Lung (tissue), 12 donors: ENCODE data around the gene PNO1. TPM values are rescaled to one million over a fixed set of nuclear protein-coding genes. Genes with fewer than 3 reads are reported as not detected.

Experiments
- ATAC-seq: fragments of 200-7000 bp; cut with Tn5 transposase; one replicate; pipeline ENCODE4 v1.9.1; 2020; ENCODE audit warnings: moderate number of reproducible peaks; ENCODE audit not compliant: insufficient read depth, low FRiP score
- DNase-seq, 3 donors: peaks; one replicate each; pipeline ENCODE4 v3.0.0-alpha.2; 2013 to 2017
- H3K27ac ChIP-seq, 2 donors: one replicate each; pipeline ENCODE4 v1.5.1; 2013; ENCODE audit warnings: mild to moderate bottlenecking in 2 of 2, moderate library complexity in 2 of 2, control low read depth in 1 of 2, inconsistent platforms in 1 of 2, low read depth in 1 of 2, low read length in 1 of 2
- H3K27me3 ChIP-seq, 3 donors: one replicate each; pipeline ENCODE4 v1.5.1; 2013; ENCODE audit warnings: low read length in 2 of 3; ENCODE audit not compliant: control insufficient read depth in 3 of 3, insufficient read depth in 3 of 3
- H3K36me3 ChIP-seq, 4 donors: one replicate each; pipeline ENCODE4 v1.5.1; 2013; ENCODE audit warnings: low read length in 4 of 4, mild to moderate bottlenecking in 1 of 4, moderate library complexity in 1 of 4; ENCODE audit not compliant: control insufficient read depth in 4 of 4, insufficient read depth in 4 of 4
- H3K4me1 ChIP-seq, 5 donors: one replicate each; pipeline ENCODE4 v1.5.1; 2013; ENCODE audit warnings: low read length in 5 of 5, mild to moderate bottlenecking in 2 of 5, moderate library complexity in 1 of 5; ENCODE audit not compliant: control insufficient read depth in 5 of 5, insufficient read depth in 5 of 5
- H3K4me3 ChIP-seq: one replicate; pipeline ENCODE4 v1.5.1; 2013; ENCODE audit warnings: mild to moderate bottlenecking, control low read depth, moderate library complexity
- H3K9ac ChIP-seq, 2 donors: one replicate each; pipeline ENCODE4 v1.5.1; 2013; ENCODE audit warnings: low read length in 2 of 2, control low read depth in 1 of 2; ENCODE audit not compliant: insufficient read depth in 1 of 2
- H3K9me3 ChIP-seq, 4 donors: one replicate each; pipeline ENCODE4 v1.5.1; 2013; ENCODE audit warnings: low read length in 3 of 4, mild to moderate bottlenecking in 1 of 4, moderate library complexity in 1 of 4; ENCODE audit not compliant: control insufficient read depth in 4 of 4, insufficient read depth in 3 of 4
- CTCF ChIP-seq: IDR thresholded peaks from 2 replicates; pipeline ENCODE4 v1.5.1; 2012; ENCODE audit warnings: mild to moderate bottlenecking; ENCODE audit errors: control extremely low read depth, extremely low read depth
- WGBS, 2 donors: extraction: QIAGEN DNeasy Blood & Tissue Kit; methylation state at CpG; one replicate each; pipeline ENCODE4 v1.1.7; 2013; 5-methylcytosine and 5-hydroxymethylcytosine counted together
- polyA plus RNA-seq, 2 donors: library from polyadenylated mRNA; stranded (reverse); fragments of 200-250 nt; gene quantifications; one replicate each; pipeline ENCODE4 v1.2.1, GENCODE V29; 2013
- total RNA-seq, 2 donors: library from RNA; depleted of rRNA in 1 of 2; stranded (reverse); fragments of >200 nt in 1 of 2; gene quantifications; one replicate each; pipeline ENCODE4 v1.2.1, GENCODE V29; 2014 to 2021
- donor health status: control.
- donor health status: control.
- donor health status: Bipolar disorder and iron deficiency.
- donor health status: healthy.
- donor health status: DM: yes; HTN: yes; CAD: no.

PNO1 gene
- total and polyA plus RNA-seq, 4 donors = 7.8 to 19.4 (median 10.8) TPM

DNA sequence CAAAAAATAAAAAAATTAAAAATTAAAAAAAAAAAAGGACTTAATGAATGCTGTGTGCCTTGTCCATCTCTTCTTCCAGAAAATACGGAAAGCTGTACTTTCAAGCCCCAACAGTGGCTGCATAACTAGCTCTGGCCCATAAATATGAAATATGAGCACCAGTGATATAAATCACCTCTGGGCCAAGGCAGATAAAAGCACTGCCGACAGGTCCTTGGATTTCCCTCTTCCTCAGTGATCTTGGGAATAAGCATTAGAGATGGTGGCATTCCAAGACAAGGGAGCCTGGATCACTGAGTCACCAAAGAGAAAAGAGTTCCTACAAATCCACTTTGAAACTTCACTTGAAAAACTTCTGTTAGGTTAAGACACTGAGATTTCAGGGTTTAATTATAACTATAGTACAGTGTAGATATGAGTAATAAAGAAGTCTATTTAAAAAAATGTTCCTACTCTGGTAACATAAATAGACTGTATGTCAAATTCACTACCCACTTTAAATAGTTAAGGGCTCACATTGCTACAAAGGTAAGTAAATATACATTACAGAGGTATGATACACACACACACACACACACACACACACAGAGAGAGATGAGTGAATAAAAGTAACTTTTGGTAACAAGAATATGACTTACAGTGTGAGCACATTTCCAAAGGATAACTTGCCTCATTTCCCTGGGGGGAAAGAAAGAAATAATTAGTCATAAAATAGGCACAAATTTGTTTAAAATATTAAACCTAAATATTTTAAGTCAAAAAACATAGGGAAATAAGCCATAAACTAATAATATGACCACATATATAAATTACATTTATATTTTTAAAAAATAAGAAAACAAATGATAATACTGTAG lies 59.0 kb downstream of the PNO1 start:
- no peak for ATAC-seq
- Histone ChIP-seq H3K36me3 (peaks cover 0 to 10% (median 3%) of the 10 kb centered on the region in 4 donors), H3K4me3 (no peak overlapping the region), H3K27me3 (no peaks in the 10 kb centered on the region), H3K9ac (no peak overlapping the region), H3K4me1 (peaks cover 0 to 28% (median 6%) of the 10 kb centered on the region in 5 donors), H3K9me3 (peaks cover 0 to 2% (median 0%) of the 10 kb centered on the region in 4 donors), H3K27ac (no peak overlapping the region)
- no peak for DNase-seq
- 65 to 87% methylated on average over 2 of the region's 2 CpGs for WGBS, 2 donors
- TF ChIP-seq CTCF = no peak

- 50 to 66% methylated on average over 3 of the region's 3 CpGs for WGBS, 2 donors
- H3K9ac ChIP-seq = no peak overlapping the region
- TF ChIP-seq CTCF = no peak
Measured at GRCh38 chr2:68217729-68218128, 60.0 kb downstream of the PNO1 start.

DNA sequence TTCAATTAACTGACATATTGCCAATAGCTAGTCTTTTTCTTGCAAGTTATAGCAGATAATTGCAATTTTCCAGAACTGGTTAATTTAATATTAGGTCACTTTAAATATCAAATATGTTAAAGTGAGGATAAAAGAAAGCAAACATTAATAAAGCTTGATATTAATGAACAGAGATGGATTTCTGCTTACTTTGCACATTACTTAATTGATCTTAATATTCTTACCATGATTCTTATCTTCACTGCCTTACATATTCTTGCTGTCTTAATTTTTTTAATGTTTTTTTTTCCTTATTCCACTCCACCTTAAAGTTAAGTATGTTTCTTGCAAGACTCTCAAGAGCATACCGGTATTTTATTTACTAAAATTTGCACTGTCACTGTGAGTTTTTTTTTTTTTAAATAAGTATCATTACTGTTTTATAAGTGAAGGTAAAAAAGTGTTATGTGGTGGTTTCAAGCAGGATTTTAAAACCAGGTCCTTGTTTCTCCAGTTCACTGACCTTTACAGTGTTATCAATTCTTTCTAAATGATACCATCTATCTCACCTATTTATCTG lies 60.7 kb downstream of the PNO1 start:
- H3K36me3 ChIP-seq = peaks cover 0 to 7% (median 3%) of the 10 kb centered on the region in 4 donors
- TF ChIP-seq CTCF = no peak
- no peak overlapping the region for H3K4me3 ChIP-seq
- peaks cover 0 to 2% (median 0%) of the 10 kb centered on the region in 4 donors for H3K9me3 ChIP-seq
- H3K27ac ChIP-seq = no peak overlapping the region
- DNase-seq (no peak), ATAC-seq (no peak)
- H3K4me1 ChIP-seq = peaks cover 0 to 27% (median 6%) of the 10 kb centered on the region in 5 donors
- H3K9ac ChIP-seq = no peak overlapping the region
- WGBS, 2 donors = 14 to 22% methylated on average over 1 of the region's 1 CpG
- H3K27me3 ChIP-seq = no peaks in the 10 kb centered on the region

More at GRCh38 chr2:68217729-68218128, 60.0 kb downstream of the PNO1 start:
- no peak overlapping the region for H3K27ac ChIP-seq
- H3K36me3 ChIP-seq = peaks cover 0 to 7% (median 3%) of the 10 kb centered on the region in 4 donors
- H3K4me3 ChIP-seq = no peak overlapping the region
- DNase-seq (no peak), ATAC-seq (no peak)
- peaks cover 0 to 31% (median 6%) of the 10 kb centered on the region in 5 donors for H3K4me1 ChIP-seq
- no peaks in the 10 kb centered on the region for H3K27me3 ChIP-seq
- peaks cover 0 to 2% (median 0%) of the 10 kb centered on the region in 4 donors for H3K9me3 ChIP-seq
